ENCODE results near the gene BAIAP2. TPM values are rescaled to one million over a fixed set of nuclear protein-coding genes. Genes with fewer than 3 reads are reported as not detected.

Gene BAIAP2
- total and polyA plus RNA-seq, 2 donors: 8.4 to 23.1 TPM

DNA sequence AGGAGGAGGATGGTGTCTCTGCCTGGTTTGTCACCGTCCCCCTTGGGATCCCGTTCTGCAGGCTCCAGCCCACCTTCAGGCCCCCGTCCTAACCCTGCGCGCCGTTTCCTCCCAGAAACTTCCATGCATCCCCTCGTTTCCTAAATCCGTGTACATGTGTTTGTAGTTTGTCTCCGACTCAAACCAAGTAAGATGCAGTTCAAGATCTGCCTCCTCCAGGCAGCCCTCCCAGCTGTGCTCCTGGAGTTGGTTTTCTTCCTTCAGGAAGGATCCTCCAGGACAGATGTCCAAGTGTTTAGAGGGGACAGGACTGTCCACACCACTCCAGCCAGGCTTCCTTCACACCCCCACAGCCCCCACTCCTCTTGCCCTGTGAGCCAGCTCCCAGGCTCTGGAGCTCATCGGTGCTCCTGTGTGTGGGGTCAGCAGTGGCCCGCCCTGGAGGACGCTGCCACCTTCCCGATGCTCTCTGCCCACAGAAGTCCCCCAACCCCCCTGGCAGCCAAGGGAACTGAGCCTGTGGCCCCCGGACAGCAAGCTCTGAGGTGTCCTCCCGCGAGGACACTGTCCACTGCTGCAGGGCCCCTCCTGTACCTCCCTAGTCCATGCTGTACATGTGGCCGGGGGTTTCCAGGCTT is 11.3 kb downstream of the BAIAP2 start:
- H3K27ac ChIP-seq (ENCODE audit: low read depth in 1 of 2, low read length in 1 of 2): no peak overlapping the region
- no peak overlapping the region for H3K4me3 ChIP-seq (ENCODE audit: low read length in 2 of 2)
- peaks cover 0 to 3% of the 10 kb centered on the region in 2 donors for H3K27me3 ChIP-seq (ENCODE audit: control insufficient read depth in 2 of 2, insufficient read depth in 1 of 2, low read length in 1 of 2)
- no peak for DNase-seq (ENCODE audit: low read depth in 6 of 9, low spot score in 9 of 9)
- H3K9me3 ChIP-seq (ENCODE audit: control insufficient read depth in 2 of 2, insufficient read depth in 1 of 2, low read length in 1 of 2): peaks cover 0 to 5% of the 10 kb centered on the region in 2 donors
- WGBS: 97% methylated on average over 17 of the region's 17 CpGs
- no peaks in the 10 kb centered on the region for H3K36me3 ChIP-seq (ENCODE audit: control insufficient read depth in 2 of 2, insufficient read depth in 2 of 2, low read length in 1 of 2)
- peaks cover 8 to 40% of the 10 kb centered on the region in 2 donors for H3K4me1 ChIP-seq (ENCODE audit: control insufficient read depth in 2 of 2, insufficient read depth in 2 of 2, low read length in 2 of 2)

DNA sequence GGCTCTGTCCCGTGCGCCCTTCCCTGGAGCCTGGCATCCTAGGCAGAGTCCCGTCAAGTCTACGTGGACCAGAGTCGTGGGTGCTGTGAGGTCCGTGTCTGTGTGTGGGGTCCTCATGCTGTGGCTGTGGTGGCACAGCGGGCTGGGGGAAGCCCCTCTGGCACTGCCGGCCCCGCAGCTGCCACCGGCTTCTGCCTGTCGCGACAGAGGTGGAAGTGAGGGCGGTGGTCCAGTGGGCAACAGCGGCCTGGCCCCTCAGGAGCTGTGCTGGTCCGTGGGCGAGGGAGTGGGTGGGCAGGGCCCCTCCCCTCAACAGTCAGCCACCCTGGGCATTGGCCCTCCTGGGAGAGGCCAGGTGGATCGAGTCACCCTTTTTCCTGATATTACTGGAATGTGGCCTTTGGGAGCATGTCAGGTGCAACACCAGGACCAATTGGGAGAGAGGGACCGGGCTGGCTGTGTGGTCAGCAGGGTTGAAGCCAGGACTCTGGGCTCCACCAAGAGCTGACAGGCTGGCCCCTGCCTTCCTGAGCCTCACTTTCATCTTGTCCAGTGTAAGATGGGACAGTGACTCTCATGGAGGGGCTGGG is 11.9 kb downstream of the BAIAP2 start:
- H3K9me3 ChIP-seq (ENCODE audit: control insufficient read depth in 2 of 2, insufficient read depth in 1 of 2, low read length in 1 of 2): peaks cover 0 to 5% of the 10 kb centered on the region in 2 donors
- H3K4me3 ChIP-seq (ENCODE audit: low read length in 2 of 2): no peak overlapping the region
- no peak overlapping the region for H3K27ac ChIP-seq (ENCODE audit: low read depth in 1 of 2, low read length in 1 of 2)
- peaks cover 0 to 3% of the 10 kb centered on the region in 2 donors for H3K27me3 ChIP-seq (ENCODE audit: control insufficient read depth in 2 of 2, insufficient read depth in 1 of 2, low read length in 1 of 2)
- H3K36me3 ChIP-seq (ENCODE audit: control insufficient read depth in 2 of 2, insufficient read depth in 2 of 2, low read length in 1 of 2): no peaks in the 10 kb centered on the region
- peaks cover 8 to 40% of the 10 kb centered on the region in 2 donors for H3K4me1 ChIP-seq (ENCODE audit: control insufficient read depth in 2 of 2, insufficient read depth in 2 of 2, low read length in 2 of 2)
- WGBS: 89% methylated on average over 18 of the region's 18 CpGs
- DNase-seq (ENCODE audit: low read depth in 6 of 9, low spot score in 9 of 9): no peak

DNA sequence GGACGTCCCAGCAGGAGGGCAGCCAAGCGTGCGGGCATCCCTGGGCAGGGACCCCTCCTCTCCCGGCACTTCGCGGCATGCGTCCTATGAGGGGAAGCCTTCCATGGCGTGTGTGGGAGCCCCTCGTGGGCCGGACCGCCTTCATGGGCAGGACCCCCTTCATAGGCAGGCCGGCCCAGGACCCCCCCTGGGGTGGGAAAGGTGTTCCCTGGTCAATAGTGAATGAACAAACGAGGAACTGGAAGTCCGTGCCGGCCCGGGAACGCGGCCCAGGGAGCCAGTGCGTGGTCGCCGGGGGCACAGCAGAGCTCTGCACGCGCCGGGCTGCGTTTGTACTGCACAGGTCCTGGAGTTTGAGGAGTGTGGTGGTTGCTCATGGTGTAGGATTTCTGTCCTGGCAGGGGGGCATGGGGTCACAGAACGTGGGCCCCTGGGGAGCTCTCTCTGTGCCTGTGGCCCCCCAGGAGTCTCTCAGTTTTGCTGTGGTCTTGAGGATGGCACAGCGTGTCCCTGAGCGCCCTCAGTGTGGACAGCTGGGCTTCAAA is 13.9 kb downstream of the BAIAP2 start:
- Histone ChIP-seq H3K27me3 (ENCODE audit: control insufficient read depth in 2 of 2, insufficient read depth in 1 of 2, low read length in 1 of 2) (peaks cover 0 to 3% of the 10 kb centered on the region in 2 donors), H3K9me3 (ENCODE audit: control insufficient read depth in 2 of 2, insufficient read depth in 1 of 2, low read length in 1 of 2) (peaks cover 0 to 5% of the 10 kb centered on the region in 2 donors), H3K4me3 (ENCODE audit: low read length in 2 of 2) (no peak overlapping the region), H3K36me3 (ENCODE audit: control insufficient read depth in 2 of 2, insufficient read depth in 2 of 2, low read length in 1 of 2) (no peaks in the 10 kb centered on the region), H3K4me1 (ENCODE audit: control insufficient read depth in 2 of 2, insufficient read depth in 2 of 2, low read length in 2 of 2) (peaks cover 8 to 41% of the 10 kb centered on the region in 2 donors), H3K27ac (ENCODE audit: low read depth in 1 of 2, low read length in 1 of 2) (peak overlapping the region in 1 of 2 donors; percentile 12)
- 86% methylated on average over 28 of the region's 28 CpGs for WGBS
- no peak for DNase-seq (ENCODE audit: low read depth in 6 of 9, low spot score in 9 of 9)

DNA sequence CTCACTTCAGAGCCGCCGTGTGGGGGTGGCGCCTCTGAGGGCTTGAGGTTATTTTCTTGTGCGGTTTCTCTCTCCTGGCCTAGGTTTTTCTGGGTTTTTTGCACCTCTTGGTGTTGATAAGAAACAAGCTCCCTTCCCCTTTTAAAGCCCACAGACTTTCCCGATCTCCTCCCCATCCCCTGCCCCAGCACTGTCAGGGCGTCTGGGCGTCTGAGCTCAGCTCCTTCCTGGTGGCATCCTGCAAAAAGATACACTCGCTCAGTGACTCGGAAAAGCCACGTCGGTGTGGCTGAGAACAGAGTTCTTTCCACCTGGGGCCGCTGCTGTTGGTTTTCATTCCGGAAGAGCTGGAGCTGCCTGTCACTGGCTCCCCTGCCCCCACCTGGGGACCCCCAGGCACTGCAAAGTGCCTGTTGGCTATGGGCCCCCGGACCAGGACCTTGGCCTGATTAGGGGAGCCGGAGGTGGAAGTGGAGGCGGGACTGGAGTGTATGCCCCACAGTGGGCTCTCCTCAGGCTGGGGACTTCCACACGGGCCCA is 14.5 kb downstream of the BAIAP2 start:
- Histone ChIP-seq H3K27me3 (ENCODE audit: control insufficient read depth in 2 of 2, insufficient read depth in 1 of 2, low read length in 1 of 2) (peaks cover 0 to 3% of the 10 kb centered on the region in 2 donors), H3K27ac (ENCODE audit: low read depth in 1 of 2, low read length in 1 of 2) (peak overlapping the region; percentile 12 to 56), H3K4me3 (ENCODE audit: low read length in 2 of 2) (no peak overlapping the region), H3K36me3 (ENCODE audit: control insufficient read depth in 2 of 2, insufficient read depth in 2 of 2, low read length in 1 of 2) (no peaks in the 10 kb centered on the region), H3K4me1 (ENCODE audit: control insufficient read depth in 2 of 2, insufficient read depth in 2 of 2, low read length in 2 of 2) (peaks cover 8 to 38% of the 10 kb centered on the region in 2 donors), H3K9me3 (ENCODE audit: control insufficient read depth in 2 of 2, insufficient read depth in 1 of 2, low read length in 1 of 2) (peaks cover 0 to 5% of the 10 kb centered on the region in 2 donors)
- peak in 2 of 9 donors; percentile 30 to 72 for DNase-seq (ENCODE audit: low read depth in 6 of 9, low spot score in 9 of 9)
- WGBS: 35% methylated on average over 17 of the region's 17 CpGs

DNA sequence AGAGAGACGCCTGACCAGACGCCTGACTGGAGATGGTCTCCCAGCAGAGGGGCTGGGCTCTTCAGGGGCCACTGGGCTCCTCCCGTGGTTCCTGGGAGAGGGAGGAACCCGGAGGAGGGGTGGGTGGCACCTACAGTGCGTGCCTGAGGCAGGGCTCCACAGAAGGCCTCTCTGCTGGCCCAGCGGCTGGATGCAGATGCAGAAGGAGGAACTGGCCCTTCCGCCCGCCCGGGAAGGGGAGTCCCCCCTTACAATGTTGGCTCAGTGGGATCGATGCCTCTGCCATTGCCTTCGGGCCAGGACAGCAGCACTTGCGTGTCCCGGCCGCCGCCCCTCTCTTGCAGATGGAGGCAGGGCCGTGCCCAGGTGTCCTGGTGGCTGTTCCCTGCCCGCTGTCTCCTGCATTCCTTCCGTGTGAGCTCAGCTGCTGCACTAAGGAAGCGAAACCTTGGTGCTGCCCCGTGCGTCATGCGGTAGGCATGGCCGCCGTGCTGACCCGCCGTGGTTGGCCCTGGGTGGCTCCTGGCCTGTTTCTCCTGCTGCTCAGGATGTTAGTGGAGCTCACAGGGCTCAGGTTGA is 15.1 kb downstream of the BAIAP2 start:
- Histone ChIP-seq H3K27ac (ENCODE audit: low read depth in 1 of 2, low read length in 1 of 2) (no peak overlapping the region), H3K36me3 (ENCODE audit: control insufficient read depth in 2 of 2, insufficient read depth in 2 of 2, low read length in 1 of 2) (no peaks in the 10 kb centered on the region), H3K27me3 (ENCODE audit: control insufficient read depth in 2 of 2, insufficient read depth in 1 of 2, low read length in 1 of 2) (peaks cover 0 to 3% of the 10 kb centered on the region in 2 donors), H3K4me3 (ENCODE audit: low read length in 2 of 2) (no peak overlapping the region), H3K9me3 (ENCODE audit: control insufficient read depth in 2 of 2, insufficient read depth in 1 of 2, low read length in 1 of 2) (peaks cover 0 to 5% of the 10 kb centered on the region in 2 donors), H3K4me1 (ENCODE audit: control insufficient read depth in 2 of 2, insufficient read depth in 2 of 2, low read length in 2 of 2) (peaks cover 8 to 32% of the 10 kb centered on the region in 2 donors)
- WGBS: 86% methylated on average over 26 of the region's 26 CpGs
- no peak for DNase-seq (ENCODE audit: low read depth in 6 of 9, low spot score in 9 of 9)

DNA sequence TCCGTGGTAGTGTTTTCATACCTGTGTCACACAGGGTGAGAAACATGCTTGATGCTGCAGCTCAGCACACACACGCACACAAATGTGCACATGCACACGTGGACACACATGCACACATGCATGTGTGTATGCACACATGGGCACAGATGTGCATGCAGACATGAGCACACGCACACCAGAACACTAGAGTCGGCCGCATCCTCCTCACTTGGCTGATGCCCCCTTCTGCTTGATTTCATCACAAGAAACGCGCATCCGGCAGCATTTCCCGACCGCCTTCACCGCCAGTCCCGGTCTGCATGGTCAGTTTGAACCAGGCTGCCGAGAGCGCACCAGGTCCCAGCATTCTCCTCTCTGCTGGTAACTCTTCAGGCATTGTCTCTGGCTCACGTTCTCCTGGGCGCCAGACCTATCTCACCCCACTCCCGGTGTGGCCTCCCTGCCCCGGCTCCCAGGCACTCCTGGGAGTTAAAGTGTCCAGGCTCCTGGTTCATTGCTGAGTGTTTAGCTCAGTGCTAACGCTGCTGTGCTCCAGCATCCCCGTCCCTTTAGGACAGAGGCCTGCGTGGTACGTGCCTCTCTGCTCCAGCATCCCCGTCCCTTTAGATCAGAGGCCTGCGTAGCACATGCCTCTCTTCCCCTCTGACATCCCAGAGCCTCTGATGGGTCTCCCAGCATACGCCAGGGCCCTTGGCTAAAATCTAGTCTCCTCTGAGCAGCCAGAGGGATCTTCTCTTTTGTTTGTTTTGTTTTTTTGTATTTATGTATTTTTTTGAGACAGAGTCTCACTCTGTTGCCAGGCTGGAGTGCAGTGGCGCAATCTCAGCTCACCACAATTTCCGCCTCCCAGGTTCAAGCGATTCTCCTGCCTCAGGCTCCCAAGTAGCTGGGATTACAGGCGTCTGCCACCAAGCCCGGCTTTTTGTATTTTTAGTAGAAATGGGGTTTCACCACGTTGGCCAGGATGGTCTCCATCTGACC is 16.0 kb downstream of the BAIAP2 start:
- no peak overlapping the region for H3K4me3 ChIP-seq (ENCODE audit: low read length in 2 of 2)
- H3K27me3 ChIP-seq (ENCODE audit: control insufficient read depth in 2 of 2, insufficient read depth in 1 of 2, low read length in 1 of 2): peaks cover 0 to 3% of the 10 kb centered on the region in 2 donors
- H3K9me3 ChIP-seq (ENCODE audit: control insufficient read depth in 2 of 2, insufficient read depth in 1 of 2, low read length in 1 of 2): peaks cover 0 to 5% of the 10 kb centered on the region in 2 donors
- peaks cover 8 to 23% of the 10 kb centered on the region in 2 donors for H3K4me1 ChIP-seq (ENCODE audit: control insufficient read depth in 2 of 2, insufficient read depth in 2 of 2, low read length in 2 of 2)
- H3K27ac ChIP-seq (ENCODE audit: low read depth in 1 of 2, low read length in 1 of 2): no peak overlapping the region
- 97% methylated on average over 32 of the region's 32 CpGs for WGBS
- no peaks in the 10 kb centered on the region for H3K36me3 ChIP-seq (ENCODE audit: control insufficient read depth in 2 of 2, insufficient read depth in 2 of 2, low read length in 1 of 2)
- no peak for DNase-seq (ENCODE audit: low read depth in 6 of 9, low spot score in 9 of 9)

DNA sequence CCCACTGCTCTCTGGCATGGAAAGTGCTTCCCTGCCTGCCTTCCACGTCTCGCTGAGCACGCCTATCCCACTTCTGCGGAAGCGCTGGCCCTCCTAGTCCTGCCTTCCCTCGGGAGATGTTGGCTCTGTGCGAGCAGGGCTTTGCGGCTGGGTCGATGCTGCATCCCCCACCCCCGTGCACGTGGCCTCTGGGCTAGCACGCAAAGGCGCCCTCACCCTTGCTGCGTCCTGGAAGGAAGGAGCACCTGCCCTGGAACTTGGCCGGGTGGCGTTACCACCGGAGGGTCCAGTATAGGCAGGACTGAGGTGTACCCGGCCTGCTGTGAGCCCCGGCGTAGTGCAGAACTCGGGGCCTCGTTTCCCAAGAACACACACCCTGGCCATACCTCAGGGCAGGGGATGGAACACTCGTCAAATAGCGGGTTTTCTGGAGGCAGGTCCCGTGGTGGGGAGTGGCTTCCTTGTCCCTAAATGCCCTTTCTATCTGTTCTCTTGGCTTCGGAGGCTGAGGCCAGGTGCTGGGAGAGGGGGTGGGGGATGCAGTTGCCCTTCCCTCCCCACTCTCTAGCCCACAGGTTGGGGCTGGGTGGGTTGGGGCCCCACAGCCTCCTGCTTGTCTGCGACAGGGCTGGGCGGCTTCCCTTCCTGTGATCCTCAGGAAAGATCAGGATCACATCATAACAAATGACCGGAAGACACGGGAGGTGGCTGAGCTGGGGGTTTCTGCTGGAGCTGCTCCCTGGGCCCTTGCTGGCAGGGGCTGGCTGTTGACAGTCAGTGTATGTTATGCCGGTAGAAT is 17.4 kb downstream of the BAIAP2 start:
- H3K27ac ChIP-seq (ENCODE audit: low read depth in 1 of 2, low read length in 1 of 2): no peak overlapping the region
- H3K4me1 ChIP-seq (ENCODE audit: control insufficient read depth in 2 of 2, insufficient read depth in 2 of 2, low read length in 2 of 2): peaks cover 8 to 28% of the 10 kb centered on the region in 2 donors
- no peaks in the 10 kb centered on the region for H3K36me3 ChIP-seq (ENCODE audit: control insufficient read depth in 2 of 2, insufficient read depth in 2 of 2, low read length in 1 of 2)
- DNase-seq (ENCODE audit: low read depth in 6 of 9, low spot score in 9 of 9): no peak
- H3K4me3 ChIP-seq (ENCODE audit: low read length in 2 of 2): no peak overlapping the region
- peaks cover 0 to 5% of the 10 kb centered on the region in 2 donors for H3K9me3 ChIP-seq (ENCODE audit: control insufficient read depth in 2 of 2, insufficient read depth in 1 of 2, low read length in 1 of 2)
- 87% methylated on average over 31 of the region's 31 CpGs for WGBS
- peaks cover 0 to 3% of the 10 kb centered on the region in 2 donors for H3K27me3 ChIP-seq (ENCODE audit: control insufficient read depth in 2 of 2, insufficient read depth in 1 of 2, low read length in 1 of 2)

Data from thymus (tissue), 11 donors.